ENCODE results near the gene TATDN2.

GRCh38 chr3:10308678-10309077, 60.4 kb downstream of the TATDN2 start:
- TF ChIP-seq EZH2 (IDR thresholded peaks at IDR 0.05; ENCODE audit: insufficient read depth, poor library complexity, severe bottlenecking) (no peak), EZH2phosphoT487 (IDR thresholded peaks at IDR 0.05; ENCODE audit: insufficient read depth, low read depth) (no peak)

Measured in GM23248 (cell line).